Effector memory CD8-positive, alpha-beta T cell (primary cell): ENCODE results near the gene CHL1.
"Not testable (repeated sequence)": the region's sequence is repeated elsewhere in the genome, so short reads cannot be mapped to it uniquely, and the experiment has no call there.

Experiments
- ATAC-seq: fragments of 150-1000 bp; cut with Tn5 transposase; replicated peaks from 2 replicates; pipeline ENCODE4 v1.10.0; 2021; ENCODE audit warnings: mild to moderate bottlenecking, moderate library complexity
- DNase-seq, 3 experiments: peaks; one replicate each; pipeline ENCODE4 v3.0.0; 2021
- H3K27ac Mint-ChIP-seq, 2 donors: one replicate each; pipeline ENCODE4 v1.8.0; 2022; ENCODE audit warnings: mild to moderate bottlenecking in 2 of 2, mixed read lengths in 2 of 2, moderate library complexity in 2 of 2
- H3K27me3 Mint-ChIP-seq, 2 donors: one replicate each; pipeline ENCODE4 v1.8.0; 2022; ENCODE audit warnings: mixed read lengths in 2 of 2
- H3K36me3 Mint-ChIP-seq: one replicate; pipeline ENCODE4 v1.8.0; 2022; ENCODE audit warnings: mild to moderate bottlenecking, moderate library complexity, mixed read lengths; ENCODE audit not compliant: insufficient read depth
- H3K4me1 Mint-ChIP-seq, 2 donors: one replicate each; pipeline ENCODE4 v1.8.0; 2022; ENCODE audit warnings: low read depth in 2 of 2, mixed read lengths in 2 of 2
- H3K4me3 Mint-ChIP-seq, 2 donors: one replicate each; pipeline ENCODE4 v1.8.0; 2022; ENCODE audit warnings: mild to moderate bottlenecking in 2 of 2, mixed read lengths in 2 of 2, moderate library complexity in 2 of 2
- H3K9me3 Mint-ChIP-seq, 2 donors: one replicate each; pipeline ENCODE4 v1.8.0; 2022; ENCODE audit warnings: mixed read lengths in 2 of 2

Gene CHL1

GRCh38 chr3:366253-366652, 169.7 kb downstream of the CHL1 start:
- not testable (repeated sequence) for H3K4me1 Mint-ChIP-seq, H3K27ac Mint-ChIP-seq, ATAC-seq, H3K4me3 Mint-ChIP-seq, DNase-seq, H3K9me3 Mint-ChIP-seq, H3K27me3 Mint-ChIP-seq, H3K36me3 Mint-ChIP-seq

- no peak for ATAC-seq
- no peak overlapping the region for H3K4me3 Mint-ChIP-seq
- H3K4me1 Mint-ChIP-seq: no peaks in the 10 kb centered on the region
- DNase-seq: no peak
- no peaks in the 10 kb centered on the region for H3K36me3 Mint-ChIP-seq
- peaks cover 9 to 35% of the 10 kb centered on the region in 2 donors for H3K9me3 Mint-ChIP-seq
- no peak overlapping the region for H3K27ac Mint-ChIP-seq
- no peaks in the 10 kb centered on the region for H3K27me3 Mint-ChIP-seq
These were observed 176.7 kb downstream of the CHL1 start for GRCh38 chr3:373193-373779.

- Mint-ChIP-seq H3K27ac (no peak overlapping the region), H3K36me3 (no peaks in the 10 kb centered on the region)
These were observed 177.9 kb downstream of the CHL1 start for GRCh38 chr3:374459-374858.

GRCh38 chr3:377158-377561, 180.6 kb downstream of the CHL1 start:
- Mint-ChIP-seq H3K4me3 (no peak overlapping the region), H3K27me3 (no peaks in the 10 kb centered on the region), H3K27ac (no peak overlapping the region), H3K9me3 (peaks cover 6 to 16% of the 10 kb centered on the region in 2 donors), H3K4me1 (no peaks in the 10 kb centered on the region), H3K36me3 (no peaks in the 10 kb centered on the region)
- ATAC-seq: no peak
- DNase-seq: no peak

More at GRCh38 chr3:374459-374858, 177.9 kb downstream of the CHL1 start:
- H3K4me1 Mint-ChIP-seq: no peaks in the 10 kb centered on the region
- H3K9me3 Mint-ChIP-seq: peaks cover 12 to 35% of the 10 kb centered on the region in 2 donors
- ATAC-seq (no peak), DNase-seq (no peak)
- no peak overlapping the region for H3K4me3 Mint-ChIP-seq
- no peaks in the 10 kb centered on the region for H3K27me3 Mint-ChIP-seq

- H3K4me1 Mint-ChIP-seq: no peaks in the 10 kb centered on the region
- H3K36me3 Mint-ChIP-seq: no peaks in the 10 kb centered on the region
- DNase-seq: no peak
- H3K9me3 Mint-ChIP-seq: peaks cover 0 to 6% of the 10 kb centered on the region in 2 donors
- no peak for ATAC-seq
- H3K27ac Mint-ChIP-seq: no peak overlapping the region
- H3K4me3 Mint-ChIP-seq: no peak overlapping the region
- H3K27me3 Mint-ChIP-seq: no peaks in the 10 kb centered on the region
These were observed 184.2 kb downstream of the CHL1 start for GRCh38 chr3:380801-381200.

GRCh38 chr3:385151-385550, 188.6 kb downstream of the CHL1 start:
- no peak for ATAC-seq

GRCh38 chr3:394775-395174, 198.2 kb downstream of the CHL1 start:
- Mint-ChIP-seq H3K9me3 (peaks cover 4 to 7% of the 10 kb centered on the region in 2 donors), H3K27me3 (no peaks in the 10 kb centered on the region), H3K4me1 (no peaks in the 10 kb centered on the region), H3K36me3 (no peaks in the 10 kb centered on the region), H3K27ac (no peak overlapping the region), H3K4me3 (no peak overlapping the region)
- DNase-seq (no peak), ATAC-seq (no peak)

More at GRCh38 chr3:385151-385550, 188.6 kb downstream of the CHL1 start:
- no peaks in the 10 kb centered on the region for H3K4me1 Mint-ChIP-seq
- peaks cover 0 to 2% of the 10 kb centered on the region in 2 donors for H3K9me3 Mint-ChIP-seq
- no peak overlapping the region for H3K27ac Mint-ChIP-seq
- H3K4me3 Mint-ChIP-seq: no peak overlapping the region
- H3K27me3 Mint-ChIP-seq: no peaks in the 10 kb centered on the region
- DNase-seq: no peak
- H3K36me3 Mint-ChIP-seq: no peaks in the 10 kb centered on the region

GRCh38 chr3:396293-396692, 199.7 kb downstream of the CHL1 start:
- Mint-ChIP-seq H3K4me1 (no peaks in the 10 kb centered on the region), H3K27ac (no peak overlapping the region), H3K9me3 (peaks cover 4 to 7% of the 10 kb centered on the region in 2 donors), H3K27me3 (no peaks in the 10 kb centered on the region), H3K36me3 (no peaks in the 10 kb centered on the region), H3K4me3 (no peak overlapping the region)
- ATAC-seq: no peak
- DNase-seq: no peak

- no peaks in the 10 kb centered on the region for H3K36me3 Mint-ChIP-seq
- no peak overlapping the region for H3K27ac Mint-ChIP-seq
- H3K4me1 Mint-ChIP-seq: no peaks in the 10 kb centered on the region
- ATAC-seq (no peak), DNase-seq (no peak)
- H3K4me3 Mint-ChIP-seq: no peak overlapping the region
- no peaks in the 10 kb centered on the region for H3K27me3 Mint-ChIP-seq
- H3K9me3 Mint-ChIP-seq: peaks cover 0 to 3% of the 10 kb centered on the region in 2 donors
These were observed 203.1 kb downstream of the CHL1 start for GRCh38 chr3:399647-400046.

GRCh38 chr3:403826-404225, 207.3 kb downstream of the CHL1 start:
- Mint-ChIP-seq H3K27me3 (no peaks in the 10 kb centered on the region), H3K4me3 (no peak overlapping the region), H3K4me1 (no peaks in the 10 kb centered on the region), H3K9me3 (peaks cover 0 to 3% of the 10 kb centered on the region in 2 donors), H3K36me3 (no peaks in the 10 kb centered on the region), H3K27ac (no peak overlapping the region)
- no peak for ATAC-seq
- DNase-seq: no peak

GRCh38 chr3:409011-409410, 212.4 kb downstream of the CHL1 start:
- no peaks in the 10 kb centered on the region for H3K36me3 Mint-ChIP-seq
- no peak for DNase-seq

GRCh38 chr3:411226-411625, 214.7 kb downstream of the CHL1 start:
- no peaks in the 10 kb centered on the region for H3K4me1 Mint-ChIP-seq
- H3K27ac Mint-ChIP-seq: no peak overlapping the region
- H3K36me3 Mint-ChIP-seq: no peaks in the 10 kb centered on the region
- ATAC-seq (no peak), DNase-seq (no peak)
- no peak overlapping the region for H3K4me3 Mint-ChIP-seq
- H3K27me3 Mint-ChIP-seq: no peaks in the 10 kb centered on the region
- H3K9me3 Mint-ChIP-seq: peaks cover 3 to 8% of the 10 kb centered on the region in 2 donors

More at GRCh38 chr3:409011-409410, 212.4 kb downstream of the CHL1 start:
- no peak overlapping the region for H3K27ac Mint-ChIP-seq
- no peak for ATAC-seq
- H3K4me1 Mint-ChIP-seq: no peaks in the 10 kb centered on the region
- H3K9me3 Mint-ChIP-seq: peaks cover 3 to 8% of the 10 kb centered on the region in 2 donors
- no peaks in the 10 kb centered on the region for H3K27me3 Mint-ChIP-seq
- no peak overlapping the region for H3K4me3 Mint-ChIP-seq

- Mint-ChIP-seq H3K27me3 (no peaks in the 10 kb centered on the region), H3K4me3 (no peak overlapping the region), H3K4me1 (no peaks in the 10 kb centered on the region), H3K9me3 (peaks cover 6 to 8% of the 10 kb centered on the region in 2 donors), H3K36me3 (no peaks in the 10 kb centered on the region), H3K27ac (no peak overlapping the region)
- no peak for DNase-seq
- no peak for ATAC-seq
These were observed 217.5 kb downstream of the CHL1 start for GRCh38 chr3:414063-414462.

- H3K27me3 Mint-ChIP-seq: no peaks in the 10 kb centered on the region
- no peak for DNase-seq
- H3K4me3 Mint-ChIP-seq: no peak overlapping the region
- H3K4me1 Mint-ChIP-seq: no peaks in the 10 kb centered on the region
- no peak overlapping the region for H3K27ac Mint-ChIP-seq
- H3K9me3 Mint-ChIP-seq: peaks cover 0 to 3% of the 10 kb centered on the region in 2 donors
- no peak for ATAC-seq
- H3K36me3 Mint-ChIP-seq: no peaks in the 10 kb centered on the region
These were observed 221.8 kb downstream of the CHL1 start for GRCh38 chr3:418239-418929.
